ENCODE data around the gene MFN1.
"Not testable (repeated sequence)": the region's sequence is repeated elsewhere in the genome, so short reads cannot be mapped to it uniquely, and the experiment has no call there.

The MFN1 gene

GRCh38 chr3:179304605-179305004 is 42.9 kb upstream of the MFN1 start:
- DNase-seq (ENCODE audit: extremely low read depth, low read depth): no peak
- no peak overlapping the region for H3K4me3 ChIP-seq (replicated peaks; ENCODE audit: low read depth, low read length)
- TF ChIP-seq, protein P1, sequence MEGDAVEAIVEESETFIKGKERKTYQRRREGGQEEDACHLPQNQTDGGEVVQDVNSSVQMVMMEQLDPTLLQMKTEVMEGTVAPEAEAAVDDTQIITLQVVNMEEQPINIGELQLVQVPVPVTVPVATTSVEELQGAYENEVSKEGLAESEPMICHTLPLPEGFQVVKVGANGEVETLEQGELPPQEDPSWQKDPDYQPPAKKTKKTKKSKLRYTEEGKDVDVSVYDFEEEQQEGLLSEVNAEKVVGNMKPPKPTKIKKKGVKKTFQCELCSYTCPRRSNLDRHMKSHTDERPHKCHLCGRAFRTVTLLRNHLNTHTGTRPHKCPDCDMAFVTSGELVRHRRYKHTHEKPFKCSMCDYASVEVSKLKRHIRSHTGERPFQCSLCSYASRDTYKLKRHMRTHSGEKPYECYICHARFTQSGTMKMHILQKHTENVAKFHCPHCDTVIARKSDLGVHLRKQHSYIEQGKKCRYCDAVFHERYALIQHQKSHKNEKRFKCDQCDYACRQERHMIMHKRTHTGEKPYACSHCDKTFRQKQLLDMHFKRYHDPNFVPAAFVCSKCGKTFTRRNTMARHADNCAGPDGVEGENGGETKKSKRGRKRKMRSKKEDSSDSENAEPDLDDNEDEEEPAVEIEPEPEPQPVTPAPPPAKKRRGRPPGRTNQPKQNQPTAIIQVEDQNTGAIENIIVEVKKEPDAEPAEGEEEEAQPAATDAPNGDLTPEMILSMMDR (IDR thresholded peaks at IDR 0.05; ENCODE audit: low read depth, low read length, missing control alignments): no peak

DNA sequence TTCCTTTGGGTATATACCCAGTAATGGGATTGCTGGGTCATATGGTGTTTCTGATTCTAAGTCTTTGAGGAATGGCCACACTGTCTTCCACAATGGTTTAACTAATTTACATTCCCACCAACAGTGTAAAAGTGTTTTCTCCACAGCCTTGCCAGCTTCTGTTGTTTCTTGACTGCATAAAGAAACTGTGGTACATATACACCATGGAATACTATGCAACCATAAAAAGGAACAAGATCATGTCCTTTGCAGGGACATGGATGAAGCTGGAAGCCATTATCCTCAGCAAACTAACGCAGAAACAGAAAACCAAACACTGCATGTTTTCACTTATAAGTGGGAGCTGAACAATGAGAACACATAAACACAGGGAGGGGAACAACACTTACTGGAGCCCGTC is 40.1 kb upstream of the MFN1 start:
- H3K4me3 ChIP-seq (replicated peaks; ENCODE audit: low read depth, low read length): not testable (repeated sequence)

DNA sequence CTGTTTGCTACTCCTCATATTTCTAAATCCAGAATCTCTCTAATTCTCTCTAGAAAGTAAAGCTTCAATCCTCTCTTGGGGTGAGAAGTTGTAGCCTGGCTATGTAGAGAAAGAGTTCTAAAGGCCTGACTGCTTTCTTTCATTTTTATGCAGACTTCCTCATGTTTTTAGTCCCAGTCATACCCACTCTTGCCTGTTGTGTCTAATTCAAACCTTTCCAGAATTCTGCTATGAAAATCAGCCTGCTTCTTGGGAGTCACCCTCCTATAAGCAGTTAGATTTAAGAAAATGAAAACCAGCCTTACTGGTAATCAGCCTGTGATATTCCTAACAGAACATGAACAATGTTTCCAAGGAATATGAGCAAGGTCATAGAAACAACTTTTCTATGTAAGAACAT is 39.5 kb upstream of the MFN1 start:
- no peak for DNase-seq (ENCODE audit: extremely low read depth, low read depth)
- TF ChIP-seq, protein P1 (IDR thresholded peaks at IDR 0.05; ENCODE audit: low read depth, low read length, missing control alignments): no peak
- H3K4me3 ChIP-seq (replicated peaks; ENCODE audit: low read depth, low read length): no peak overlapping the region

More for the DNA sequence above, 40.1 kb upstream of the MFN1 start:
- DNase-seq (ENCODE audit: extremely low read depth, low read depth): not testable (repeated sequence)

- TF ChIP-seq, protein P1 (IDR thresholded peaks at IDR 0.05; ENCODE audit: low read depth, low read length, missing control alignments): no peak
- no peak for DNase-seq (ENCODE audit: extremely low read depth, low read depth)
- no peak overlapping the region for H3K4me3 ChIP-seq (replicated peaks; ENCODE audit: low read depth, low read length)
Observed at GRCh38 chr3:179309225-179310078, 38.1 kb upstream of the MFN1 start.

DNA sequence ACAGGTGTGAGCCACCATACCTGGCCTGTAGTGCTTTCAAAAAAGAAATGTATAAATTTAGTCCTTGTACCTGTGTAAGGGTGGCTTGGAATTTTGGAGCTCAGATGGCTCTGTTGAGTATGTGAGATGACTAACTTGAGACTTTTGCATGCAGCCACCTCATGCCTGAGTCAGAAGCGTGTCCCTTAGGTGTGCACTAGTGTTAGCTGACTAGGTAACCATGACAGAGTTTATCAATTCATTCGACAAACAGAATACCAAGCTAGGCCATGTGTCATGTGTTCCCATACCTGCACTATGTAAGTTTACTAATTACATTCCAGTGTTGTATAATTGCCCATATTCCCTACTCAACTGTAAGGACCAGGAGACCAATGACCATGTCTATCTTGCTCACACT is 28.6 kb upstream of the MFN1 start:
- H3K4me3 ChIP-seq (replicated peaks; ENCODE audit: low read depth, low read length): no peak overlapping the region
- no peak for DNase-seq (ENCODE audit: extremely low read depth, low read depth)
- TF ChIP-seq, protein P1 (IDR thresholded peaks at IDR 0.05; ENCODE audit: low read depth, low read length, missing control alignments): no peak

- TF ChIP-seq, protein P1 (IDR thresholded peaks at IDR 0.05; ENCODE audit: low read depth, low read length, missing control alignments): peak; percentile 65
- DNase-seq (ENCODE audit: extremely low read depth, low read depth): no peak
- H3K4me3 ChIP-seq (replicated peaks; ENCODE audit: low read depth, low read length): peak overlapping the region; percentile 60
Observed at GRCh38 chr3:179321668-179322285, 25.7 kb upstream of the MFN1 start.
